Measurements from ENCODE around the gene MAN2C1. TPM values are rescaled to one million over a fixed set of nuclear protein-coding genes. Genes with fewer than 3 reads are reported as not detected.
"Not testable (repeated sequence)": the region's sequence is repeated elsewhere in the genome, so short reads cannot be mapped to it uniquely, and the experiment has no call there.

MAN2C1 gene
- total RNA-seq, 1 donor from 2014 or later = 198 TPM

DNA sequence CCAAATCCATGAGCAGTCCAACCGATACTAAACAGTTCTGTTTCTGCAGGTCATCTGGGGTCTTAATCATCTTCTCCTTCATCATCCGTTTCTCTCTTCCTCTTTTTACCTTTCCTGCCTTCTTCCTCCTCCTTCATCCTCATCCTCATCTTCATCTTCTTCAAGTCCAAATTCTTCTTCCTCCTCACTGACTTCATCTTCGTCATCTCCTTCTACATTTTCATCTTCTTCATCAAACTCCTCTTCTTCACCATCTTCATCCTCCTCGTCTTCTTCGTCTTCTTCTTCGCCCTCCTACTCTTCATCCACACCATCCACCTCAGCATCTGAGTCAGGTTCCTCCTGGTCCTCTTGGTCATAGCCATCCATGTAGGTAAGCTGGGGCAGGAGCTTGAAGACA is 46.7 kb downstream of the MAN2C1 start:
- Histone ChIP-seq H3K27ac (no peak overlapping the region), H3K27me3 (no peaks in the 10 kb centered on the region), H3K4me3 (no peak overlapping the region), H3K36me3 (no peaks in the 10 kb centered on the region), H3K9me3 (no peaks in the 10 kb centered on the region), H3K4me1 (no peaks in the 10 kb centered on the region)
- no peak for TF ChIP-seq POLR2A (IDR thresholded peaks at IDR 0.05)
- TF ChIP-seq POLR2AphosphoS5 (IDR thresholded peaks at IDR 0.05; ENCODE audit: insufficient read depth in 1 of 2, low read depth in 1 of 2) = no peak
- TF ChIP-seq, protein P1, sequence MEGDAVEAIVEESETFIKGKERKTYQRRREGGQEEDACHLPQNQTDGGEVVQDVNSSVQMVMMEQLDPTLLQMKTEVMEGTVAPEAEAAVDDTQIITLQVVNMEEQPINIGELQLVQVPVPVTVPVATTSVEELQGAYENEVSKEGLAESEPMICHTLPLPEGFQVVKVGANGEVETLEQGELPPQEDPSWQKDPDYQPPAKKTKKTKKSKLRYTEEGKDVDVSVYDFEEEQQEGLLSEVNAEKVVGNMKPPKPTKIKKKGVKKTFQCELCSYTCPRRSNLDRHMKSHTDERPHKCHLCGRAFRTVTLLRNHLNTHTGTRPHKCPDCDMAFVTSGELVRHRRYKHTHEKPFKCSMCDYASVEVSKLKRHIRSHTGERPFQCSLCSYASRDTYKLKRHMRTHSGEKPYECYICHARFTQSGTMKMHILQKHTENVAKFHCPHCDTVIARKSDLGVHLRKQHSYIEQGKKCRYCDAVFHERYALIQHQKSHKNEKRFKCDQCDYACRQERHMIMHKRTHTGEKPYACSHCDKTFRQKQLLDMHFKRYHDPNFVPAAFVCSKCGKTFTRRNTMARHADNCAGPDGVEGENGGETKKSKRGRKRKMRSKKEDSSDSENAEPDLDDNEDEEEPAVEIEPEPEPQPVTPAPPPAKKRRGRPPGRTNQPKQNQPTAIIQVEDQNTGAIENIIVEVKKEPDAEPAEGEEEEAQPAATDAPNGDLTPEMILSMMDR (IDR thresholded peaks at IDR 0.05) = no peak
- intact Hi-C loops (cut with DNase I) = loop anchor here (10.0 kb wide), 1 partner anchor 87 kb away; no protein-coding TSS in a partner anchor
- no peak for DNase-seq (ENCODE audit: extremely low spot score in 2 of 2)

DNA sequence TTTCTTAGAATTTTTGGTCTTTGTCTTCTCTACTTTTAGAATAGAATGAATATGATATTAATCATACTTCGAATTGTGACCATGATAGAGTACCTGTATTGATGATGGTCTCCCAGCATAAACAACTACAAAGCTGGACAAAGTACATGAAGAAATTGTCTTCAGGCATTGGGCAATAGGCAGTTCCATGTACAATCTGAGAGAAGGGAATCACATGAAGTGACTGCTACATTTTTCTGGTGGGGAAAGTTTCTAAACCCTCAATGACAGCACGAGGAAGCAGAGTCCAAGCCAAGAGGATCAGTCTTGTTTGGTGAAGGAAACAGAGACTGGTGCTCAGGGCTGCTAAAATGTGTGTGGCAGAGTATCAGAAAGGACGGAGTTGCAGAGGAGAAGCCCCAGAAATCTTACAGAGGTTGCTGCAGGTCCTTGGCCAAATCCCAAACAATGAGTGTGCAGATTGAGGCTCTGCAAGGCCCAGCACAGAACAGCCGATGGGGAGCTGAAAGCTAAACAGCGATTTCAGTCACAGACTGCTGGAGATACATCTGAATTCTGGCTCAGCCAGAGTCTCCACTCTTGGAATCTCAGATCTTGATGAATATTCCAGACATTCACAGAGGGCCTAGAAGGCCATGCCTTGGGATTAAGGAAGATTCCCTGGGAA is 49.0 kb downstream of the MAN2C1 start:
- intact Hi-C loops (cut with DNase I); DNase-seq (ENCODE audit: extremely low spot score in 2 of 2): not testable (repeated sequence)

DNA sequence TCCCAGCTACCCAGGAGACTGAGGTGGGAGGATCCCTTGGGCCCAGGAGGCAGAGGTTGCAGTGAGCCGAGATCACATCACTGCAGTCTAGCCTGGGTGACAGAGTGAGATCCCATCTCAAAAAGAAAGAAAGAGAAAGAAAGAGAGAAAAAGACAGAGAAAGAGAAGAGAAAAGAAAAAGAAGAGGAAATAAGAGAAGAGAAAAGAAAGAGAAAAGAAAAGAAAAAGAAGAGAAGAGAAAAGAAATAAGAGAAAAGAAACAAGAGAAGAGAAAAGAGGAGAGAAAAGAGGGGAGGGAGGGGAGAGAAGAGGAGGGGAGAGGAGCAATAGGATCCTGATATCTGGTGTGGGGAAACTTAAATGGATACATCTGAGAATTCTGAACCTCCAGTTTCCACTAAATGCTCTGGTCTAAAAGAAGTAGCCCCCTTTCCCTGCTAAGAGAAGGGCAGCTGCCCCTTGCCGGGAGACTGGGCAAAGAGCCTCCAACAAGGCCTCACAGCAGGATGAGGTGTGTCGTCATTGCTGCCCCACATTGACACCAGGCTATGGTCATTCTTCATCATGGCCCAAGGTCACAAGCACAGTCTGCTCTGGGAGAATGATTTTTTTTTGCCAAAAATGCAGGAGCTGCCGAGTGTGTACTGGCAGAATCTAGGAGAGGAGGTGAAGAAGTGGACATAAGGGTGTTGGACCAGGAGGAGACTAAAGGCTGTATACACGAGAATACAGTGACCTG is 53.7 kb downstream of the MAN2C1 start:
- no peaks in the 10 kb centered on the region for H3K9me3 ChIP-seq
- no peaks in the 10 kb centered on the region for H3K27me3 ChIP-seq
- no peak overlapping the region for H3K4me3 ChIP-seq
- intact Hi-C loops (cut with DNase I) = no loop called here
- no peak overlapping the region for H3K27ac ChIP-seq
- no peak for DNase-seq (ENCODE audit: extremely low spot score in 2 of 2)
- TF ChIP-seq, protein P1 (IDR thresholded peaks at IDR 0.05) = no peak
- no peak for TF ChIP-seq POLR2A (IDR thresholded peaks at IDR 0.05)
- TF ChIP-seq POLR2AphosphoS5 (IDR thresholded peaks at IDR 0.05; ENCODE audit: insufficient read depth in 1 of 2, low read depth in 1 of 2) = no peak
- no peaks in the 10 kb centered on the region for H3K4me1 ChIP-seq
- no peaks in the 10 kb centered on the region for H3K36me3 ChIP-seq

More for the DNA sequence above, 49.0 kb downstream of the MAN2C1 start:
- H3K9me3 ChIP-seq, H3K36me3 ChIP-seq, H3K27me3 ChIP-seq, H3K27ac ChIP-seq, H3K4me3 ChIP-seq, H3K4me1 ChIP-seq: not testable (repeated sequence)

DNA sequence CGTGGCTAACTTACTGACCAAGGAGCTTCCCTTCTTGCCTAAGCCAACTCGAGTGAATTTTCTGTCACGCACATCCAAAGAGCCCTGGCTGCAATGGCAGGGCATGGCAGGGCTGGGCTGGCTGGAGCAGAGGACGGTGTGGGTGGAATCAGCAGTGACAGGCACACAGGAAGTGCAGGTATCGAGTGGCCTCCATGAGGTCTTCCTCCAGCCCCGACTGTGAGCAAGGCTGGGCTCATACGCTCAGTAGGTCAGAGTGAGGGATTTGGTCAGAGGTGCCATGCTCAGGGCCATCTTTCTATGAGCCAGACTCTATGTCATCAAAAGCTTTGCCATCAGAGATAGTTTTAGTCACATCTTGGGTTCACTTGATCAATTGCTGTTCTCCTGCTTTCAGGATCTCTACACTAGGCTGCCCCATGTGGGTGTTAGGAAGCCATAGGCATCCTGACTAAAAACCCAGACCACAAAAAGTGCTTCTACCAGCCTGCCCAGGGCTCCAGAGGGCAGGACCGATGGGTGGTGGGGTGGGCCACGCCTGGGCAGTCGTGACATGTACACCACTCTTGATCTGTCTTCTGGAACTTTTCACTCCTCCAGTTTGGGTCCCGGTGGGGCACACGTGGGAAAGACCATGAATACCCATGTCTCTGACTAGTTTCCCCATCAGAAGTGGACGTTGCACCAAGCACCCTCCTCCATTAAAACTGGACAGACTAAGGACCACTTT is 55.1 kb downstream of the MAN2C1 start:
- Histone ChIP-seq H3K27ac (no peak overlapping the region), H3K9me3 (no peaks in the 10 kb centered on the region), H3K4me1 (no peaks in the 10 kb centered on the region), H3K27me3 (no peaks in the 10 kb centered on the region), H3K4me3 (no peak overlapping the region), H3K36me3 (no peaks in the 10 kb centered on the region)
- intact Hi-C loops (cut with DNase I) = no loop called here
- TF ChIP-seq POLR2AphosphoS5 (IDR thresholded peaks at IDR 0.05; ENCODE audit: insufficient read depth in 1 of 2, low read depth in 1 of 2) (no peak), POLR2A (IDR thresholded peaks at IDR 0.05) (no peak)
- TF ChIP-seq, protein P1 (IDR thresholded peaks at IDR 0.05) = no peak
- no peak for DNase-seq (ENCODE audit: extremely low spot score in 2 of 2)

DNA sequence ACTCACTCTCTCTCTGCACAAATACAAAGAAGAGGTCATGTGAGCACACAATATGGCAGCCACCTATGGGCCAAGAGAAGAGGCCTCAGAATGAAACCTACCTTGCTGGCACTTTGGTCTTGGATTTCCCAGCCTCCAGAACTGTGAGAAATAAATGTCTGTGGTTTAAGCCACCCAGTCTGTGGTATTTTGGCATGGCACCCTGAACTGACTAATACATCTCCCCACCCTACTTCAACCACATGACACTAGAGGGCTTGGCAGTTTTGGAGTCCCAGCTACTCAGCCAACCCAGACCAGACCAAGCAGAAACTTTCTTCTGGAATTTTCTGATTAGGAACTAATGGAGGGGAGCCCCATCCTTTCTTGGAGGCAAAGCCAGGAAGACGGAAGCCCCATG is 55.9 kb downstream of the MAN2C1 start:
- H3K27me3 ChIP-seq; H3K36me3 ChIP-seq; H3K4me1 ChIP-seq; DNase-seq (ENCODE audit: extremely low spot score in 2 of 2); intact Hi-C loops (cut with DNase I); H3K9me3 ChIP-seq; H3K4me3 ChIP-seq; H3K27ac ChIP-seq: not testable (repeated sequence)
